Endothelial cell of umbilical vein (primary cell): ENCODE results near the gene STEAP1. TPM values are rescaled to one million over a fixed set of nuclear protein-coding genes. Genes with fewer than 3 reads are reported as not detected.
"Not testable (repeated sequence)": the region's sequence is repeated elsewhere in the genome, so short reads cannot be mapped to it uniquely, and the experiment has no call there.

Source experiments
- Bru-seq: library from RNA; stranded (reverse); fragments of 400-500 nt; gene quantifications from one replicate; lab custom pipeline; 2021; lab: Mats Ljungman, UMichigan
- BruChase-seq, 2 experiments: library from RNA; stranded (reverse); fragments of 400-500 nt; gene quantifications; one replicate each; lab custom pipeline; 2021; lab: Mats Ljungman, UMichigan
- BruUV-seq: library from RNA; stranded (reverse); fragments of 400-500 nt; replicated peaks from 2 replicates; lab custom pipeline; 2021; lab: Mats Ljungman, UMichigan
- CTCF ChIA-PET: fragments of 300-600, 350-600 bp; sonication (Branson Sonifier 250); formaldehyde crosslinking; loops from one replicate; lab custom pipeline; 2021; ENCODE audit warnings: antibody characterized with exemption, inconsistent platforms; lab: Charles Lee
- POLR2A ChIA-PET: fragments of 300-600, 350-600 bp; sonication (Branson Sonifier 250); formaldehyde crosslinking; loops from one replicate; lab custom pipeline; 2021; ENCODE audit warnings: antibody characterized with exemption, inconsistent platforms; lab: Charles Lee
- DNase-seq: peaks from one replicate; pipeline ENCODE4 v3.0.0-alpha.2; 2011; ENCODE audit warnings: low read depth, low spot score
- FAIRE-seq: peaks from 2 replicates; lab custom pipeline; 2011; peaks lifted over from hg19 to GRCh38; lab: Jason Lieb, UNC
- H2AFZ ChIP-seq: 2 replicates; pipeline ENCODE4 v1.6.0; 2012; ENCODE audit warnings: low read depth, low read length, control low read depth, inconsistent platforms
- H3K27ac ChIP-seq: 2 replicates; pipeline ENCODE4 v1.5.1; 2011; ENCODE audit warnings: low read depth, mild to moderate bottlenecking, control low read depth, low read length, moderate library complexity; ENCODE audit not compliant: insufficient read depth
- H3K27me3 ChIP-seq, 2 experiments: 2 replicates each; pipeline versions ENCODE4 v1.6.0 to v1.6.1; 2011; ENCODE audit warnings: low read length in 2 of 2, mixed read lengths in 1 of 2; ENCODE audit not compliant: control insufficient read depth in 2 of 2, insufficient read depth in 2 of 2
- H3K36me3 ChIP-seq, 2 experiments: 2 replicates in 1 of 2; 3 replicates in 1 of 2; pipeline ENCODE4 v1.5.1; 2011; ENCODE audit warnings: low read length in 2 of 2, mild to moderate bottlenecking in 1 of 2, moderate library complexity in 1 of 2; ENCODE audit not compliant: control insufficient read depth in 2 of 2, insufficient read depth in 2 of 2; ENCODE audit errors: extremely low read depth in 1 of 2
- H3K4me1 ChIP-seq: 3 replicates; pipeline ENCODE4 v1.5.1; 2011; ENCODE audit warnings: mild to moderate bottlenecking, low read length; ENCODE audit not compliant: control insufficient read depth, insufficient read depth; ENCODE audit errors: extremely low read depth
- H3K4me2 ChIP-seq: 2 replicates; pipeline ENCODE4 v1.6.1; 2011; ENCODE audit warnings: low read length, control low read depth, mixed read lengths; ENCODE audit not compliant: insufficient read depth
- H3K4me3 ChIP-seq, 3 experiments: fragments of 200-600 bp in 1 of 3; sonication (generic), shearing (Covaris generic) in 1 of 3; replicated peaks in 1 of 3; 2 replicates each; pipeline ENCODE4 v1.5.1; 2011 to 2016; ENCODE audit warnings: control low read depth in 3 of 3, low read length in 3 of 3, mild to moderate bottlenecking in 2 of 3, inconsistent platforms in 1 of 3, low read depth in 1 of 3, moderate library complexity in 1 of 3; ENCODE audit not compliant: insufficient read depth in 1 of 3
- H3K79me2 ChIP-seq: 2 replicates; pipeline ENCODE4 v1.6.0; 2012; ENCODE audit warnings: low read length, inconsistent platforms; ENCODE audit not compliant: control insufficient read depth, insufficient read depth
- H3K9ac ChIP-seq: replicated peaks from 2 replicates; pipeline ENCODE3; 2011; ENCODE audit warnings: low read length, control low read depth; ENCODE audit not compliant: insufficient read depth; ENCODE audit errors: extremely low read depth
- H3K9me1 ChIP-seq: replicated peaks from 3 replicates; pipeline ENCODE4 v1.6.0; 2011; ENCODE audit warnings: mild to moderate bottlenecking, low read length; ENCODE audit not compliant: control insufficient read depth, insufficient read depth; ENCODE audit errors: extremely low read depth
- H3K9me3 ChIP-seq: replicated peaks from 2 replicates; pipeline ENCODE4 v1.5.1; 2012; ENCODE audit warnings: low read length, inconsistent platforms; ENCODE audit not compliant: control insufficient read depth, insufficient read depth
- H4K20me1 ChIP-seq: replicated peaks from 2 replicates; pipeline ENCODE3; 2011; ENCODE audit warnings: mild to moderate bottlenecking, low read length; ENCODE audit not compliant: control insufficient read depth, insufficient read depth; ENCODE audit errors: extremely low read depth
- POLR2A ChIP-seq: IDR thresholded peaks from 2 replicates; pipeline ENCODE4 v1.6.1; 2012; ENCODE audit warnings: low read depth, mild to moderate bottlenecking, control low read depth, low read length
- POLR2AphosphoS5 ChIP-seq: IDR thresholded peaks from 2 replicates; pipeline ENCODE4 v1.6.1; 2012; ENCODE audit warnings: low read depth, mild to moderate bottlenecking, control low read depth, low read length, moderate library complexity; ENCODE audit not compliant: insufficient read depth
- dilution Hi-C: fragments of 300-500 bp; cut with MboI; formaldehyde crosslinking; loops from one replicate; pipeline ENCODE4 v1.15.0; 2019; ENCODE audit warnings: low sequenced_read_pairs; ENCODE audit not compliant: extremely low pct_ligation_motif_present
- intact Hi-C: fragments of 100-400 bp; cut with micrococcal nuclease; formaldehyde crosslinking; loops from one replicate; pipeline ENCODE4 v1.10.0; 2022
- long read RNA-seq: library from polyadenylated mRNA; stranded (forward); transcript quantifications from one replicate; pipeline ENCODE4 v2.0.0, GENCODE V29; 2021
- polyA minus RNA-seq, 3 experiments: library from RNA; depleted of rRNA, polyadenylated mRNA; stranded (reverse); fragments of >200 nt; gene quantifications; 1 replicate in 1 of 3; 2 replicates in 2 of 3; pipeline ENCODE4 v1.2.3, GENCODE V29; 2011
- polyA plus RNA-seq, 4 experiments: library from polyadenylated mRNA; depleted of rRNA in 3 of 4; stranded (reverse) in 3 of 4; unstranded in 1 of 4; fragments of >200 nt; gene quantifications; 2 replicates each; pipeline versions ENCODE4 v1.2.1 to v1.2.3, GENCODE V29; 2011 to 2012; ENCODE audit warnings: missing spikeins in 1 of 4
- total RNA-seq: library from RNA; stranded (reverse); gene quantifications from 2 replicates; pipeline ENCODE4 v1.2.3, GENCODE V29; 2021
- TF ChIP-seq, protein P1 (sequence below), 2 donors: IDR thresholded peaks; 1 replicate in 1 of 2; 2 replicates in 1 of 2; pipeline ENCODE4 v1.5.1; 2011; ENCODE audit warnings: low read length in 2 of 2, mild to moderate bottlenecking in 2 of 2, moderate library complexity in 2 of 2, control low read depth in 1 of 2, inconsistent platforms in 1 of 2, low read depth in 1 of 2; ENCODE audit not compliant: insufficient read depth in 1 of 2; ENCODE audit errors: extremely low read depth in 1 of 2
- TF ChIP-seq, protein P2 (sequence below): IDR thresholded peaks from 2 replicates; pipeline ENCODE4 v1.6.1; 2011; ENCODE audit not compliant: insufficient read depth, insufficient read length

STEAP1 gene
- 39.1 and 42.7 TPM in 2 replicates for total RNA-seq
- 23.6 and 35.0 TPM in 2 replicates for polyA plus RNA-seq
- polyA plus RNA-seq (2011; cell fraction: cytosol; rRNA removed): 43.5 and 51.3 TPM in 2 replicates
- 31.3 and 39.7 TPM in 2 replicates for polyA plus RNA-seq (2011; cell fraction: nucleus; rRNA removed)
- 26.5 and 66.4 TPM in 2 replicates for polyA plus RNA-seq (2012)
- 14.3 and 18.1 TPM in 2 replicates for polyA minus RNA-seq
- polyA minus RNA-seq (2011; cell fraction: cytosol; rRNA and poly(A)+ RNA removed): not detected
- polyA minus RNA-seq (2011; cell fraction: nucleus; rRNA and poly(A)+ RNA removed): 12.5 and 22.5 TPM in 2 replicates
- percentile 86 among the genes with signal in this experiment for Bru-seq, nascent RNA
- BruChase-seq, experiment 1, labeled RNA remaining after a 6-hour chase: percentile 80 among the genes with signal in this experiment
- BruChase-seq, experiment 2, labeled RNA remaining after a 2-hour chase: percentile 76 among the genes with signal in this experiment
- long read RNA-seq, transcript STEAP1-201 (5 exons, 1,313 nt): major isoform, 127 of 140 reads
- long read RNA-seq, partial matches to known transcripts: 3 of 140 reads
- long read RNA-seq, other reads (novel, unspliced or antisense): 7 of 140 reads

DNA sequence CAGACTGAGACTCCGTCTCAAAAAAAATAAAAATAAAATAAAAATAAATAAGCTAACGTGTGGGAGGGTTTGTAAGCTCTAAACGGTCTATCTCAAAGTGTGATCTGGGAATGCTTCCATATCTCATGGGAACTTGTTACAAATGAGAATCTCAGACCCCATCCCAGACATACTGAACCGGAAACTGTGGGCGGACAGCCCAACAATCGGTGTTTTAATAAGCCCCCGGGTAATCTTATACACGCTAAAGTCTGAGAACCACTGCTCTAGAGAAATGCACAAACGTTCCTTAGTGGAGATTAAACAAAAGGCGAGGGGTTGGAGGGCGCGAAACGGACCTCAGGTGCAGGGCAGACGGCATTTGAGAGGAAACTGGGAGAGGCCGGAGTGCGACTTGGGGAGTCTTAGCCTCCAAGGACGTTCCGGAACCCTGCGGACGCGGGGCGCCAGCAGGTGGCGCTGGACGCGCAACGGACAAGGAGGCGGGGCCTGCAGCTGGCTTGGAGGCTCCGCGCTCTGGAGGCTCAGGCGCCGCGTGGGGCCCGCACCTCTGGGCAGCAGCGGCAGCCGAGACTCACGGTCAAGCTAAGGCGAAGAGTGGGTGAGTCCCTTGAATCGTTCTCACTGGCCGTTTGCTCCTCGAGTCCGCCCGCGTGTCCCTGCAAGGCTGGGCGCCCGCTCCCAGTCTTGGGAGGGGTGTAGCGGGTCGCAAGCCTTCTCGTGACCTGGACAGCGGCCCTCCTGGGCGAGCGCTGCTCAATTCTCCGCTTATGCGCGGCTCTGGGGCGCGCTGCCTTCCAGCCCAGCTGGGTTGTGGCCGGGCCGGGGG is at the start of gene STEAP1:
TSS of gene STEAP1 (plus strand) at position 527 of the 829 bp plus-strand sequence. CDS start 5,320 bp downstream, outside the sequence.
- ChIA-PET CTCF (interaction anchor here (0.6 to 4.0 kb wide), 27 partner anchors 13 to 278 kb away, joined by 3 to 135 read pairs (median 4); partner anchors contain the start of genes GTPBP10 and STEAP2), POLR2A (interaction anchor here (0.7 to 1.3 kb wide), 3 partner anchors 24 to 198 kb away, joined by 3 to 6 read pairs (median 3); partner anchors contain the start of gene STEAP2)
- dilution Hi-C loops, FAIRE-seq, H3K9me3 ChIP-seq, H3K9me1 ChIP-seq, BruUV-seq, H3K27me3 ChIP-seq, H3K36me3 ChIP-seq, H4K20me1 ChIP-seq: not testable (repeated sequence)
- peaks cover 34% of the 10 kb centered on the region for H3K4me1 ChIP-seq
- peak within 1 kb of the TSS; percentile 64 for H3K9ac ChIP-seq
- peak; percentile 93 for DNase-seq
- H3K4me2 ChIP-seq: peak within 1 kb of the TSS; percentile 96
- peak within 1 kb of the TSS; percentile 88 for H2AFZ ChIP-seq
- peak within 1 kb of the TSS; percentile 77 for H3K27ac ChIP-seq
- TF ChIP-seq, protein P1, sequence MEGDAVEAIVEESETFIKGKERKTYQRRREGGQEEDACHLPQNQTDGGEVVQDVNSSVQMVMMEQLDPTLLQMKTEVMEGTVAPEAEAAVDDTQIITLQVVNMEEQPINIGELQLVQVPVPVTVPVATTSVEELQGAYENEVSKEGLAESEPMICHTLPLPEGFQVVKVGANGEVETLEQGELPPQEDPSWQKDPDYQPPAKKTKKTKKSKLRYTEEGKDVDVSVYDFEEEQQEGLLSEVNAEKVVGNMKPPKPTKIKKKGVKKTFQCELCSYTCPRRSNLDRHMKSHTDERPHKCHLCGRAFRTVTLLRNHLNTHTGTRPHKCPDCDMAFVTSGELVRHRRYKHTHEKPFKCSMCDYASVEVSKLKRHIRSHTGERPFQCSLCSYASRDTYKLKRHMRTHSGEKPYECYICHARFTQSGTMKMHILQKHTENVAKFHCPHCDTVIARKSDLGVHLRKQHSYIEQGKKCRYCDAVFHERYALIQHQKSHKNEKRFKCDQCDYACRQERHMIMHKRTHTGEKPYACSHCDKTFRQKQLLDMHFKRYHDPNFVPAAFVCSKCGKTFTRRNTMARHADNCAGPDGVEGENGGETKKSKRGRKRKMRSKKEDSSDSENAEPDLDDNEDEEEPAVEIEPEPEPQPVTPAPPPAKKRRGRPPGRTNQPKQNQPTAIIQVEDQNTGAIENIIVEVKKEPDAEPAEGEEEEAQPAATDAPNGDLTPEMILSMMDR (IDR thresholded peaks at IDR 0.05; ENCODE audit: extremely low read depth in 1 of 2, insufficient read depth in 1 of 2, low read depth in 1 of 2, low read length in 2 of 2): peak; percentile 77 to 91
- TF ChIP-seq, protein P2, sequence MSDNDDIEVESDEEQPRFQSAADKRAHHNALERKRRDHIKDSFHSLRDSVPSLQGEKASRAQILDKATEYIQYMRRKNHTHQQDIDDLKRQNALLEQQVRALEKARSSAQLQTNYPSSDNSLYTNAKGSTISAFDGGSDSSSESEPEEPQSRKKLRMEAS: peak; percentile 2
- TF ChIP-seq POLR2AphosphoS5 (peak; percentile 75), POLR2A (peak; percentile 18)
- intact Hi-C loops: loop anchor here (1.0 to 10.0 kb wide), 7 partner anchors 25 to 471 kb away; partner anchors contain the start of genes CFAP69 and STEAP2
- peak within 1 kb of the TSS; percentile 75 to 77 (median 77) for H3K4me3 ChIP-seq
- H3K79me2 ChIP-seq: peaks cover 22% of the 10 kb centered on the region

DNA sequence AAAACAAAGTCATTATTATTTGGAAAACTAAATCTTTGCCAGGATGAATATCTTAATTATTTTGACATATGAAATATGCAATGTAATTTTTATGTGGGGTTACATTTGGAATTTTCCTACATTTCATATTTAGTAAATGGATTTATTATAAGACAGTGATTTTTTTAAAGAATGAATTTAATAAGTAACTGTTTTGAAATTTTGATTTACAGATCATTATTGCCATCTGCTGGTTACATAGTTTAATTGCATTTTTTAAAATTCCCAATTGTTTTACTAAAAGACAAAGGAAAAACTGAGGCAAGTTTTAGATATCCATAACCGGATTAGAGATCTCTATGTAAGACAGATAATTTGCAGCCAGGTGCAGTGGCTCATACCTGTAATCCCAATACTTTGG is 39.3 kb upstream of the STEAP1 start:
- H3K4me1 ChIP-seq, BruUV-seq, H3K4me2 ChIP-seq, H3K79me2 ChIP-seq, H3K27ac ChIP-seq, H3K9ac ChIP-seq, H3K4me3 ChIP-seq, H2AFZ ChIP-seq, FAIRE-seq, DNase-seq, H3K9me3 ChIP-seq, H4K20me1 ChIP-seq, H3K9me1 ChIP-seq, CTCF ChIA-PET, H3K36me3 ChIP-seq, dilution Hi-C loops, POLR2A ChIA-PET: not testable (repeated sequence)
- intact Hi-C loops: loop anchor here (10.0 kb wide), 2 partner anchors 1330 to 1870 kb away; no protein-coding TSS in a partner anchor
- peaks cover 11 to 15% of the 10 kb centered on the region in 2 experiments for H3K27me3 ChIP-seq
